GM12891 (cell line): ENCODE results near the gene BRD7.

Experiments
- POLR2A ChIP-seq: IDR thresholded peaks from 2 replicates; pipeline ENCODE4 v1.6.1; 2011; ENCODE audit warnings: low read depth, low read length, control low read depth
- TAF1 ChIP-seq: IDR thresholded peaks from 2 replicates; pipeline ENCODE4 v1.6.1; 2011; ENCODE audit warnings: low read depth, low read length, control low read depth

- no peak for TF ChIP-seq POLR2A
- TF ChIP-seq TAF1 = no peak
Measured at GRCh38 chr16:50275428-50276325, 93.1 kb downstream of the BRD7 start.
